SK-N-MC (cell line): ENCODE data around the gene KRTAP10-7.

Source experiments
- EZH2 ChIP-seq: fragments of 200-600 bp; sonication (generic); IDR thresholded peaks from one replicate; pipeline ENCODE4 v1.6.1; 2017; ENCODE audit warnings: antibody characterized with exemption
- POLR2AphosphoS5 ChIP-seq: IDR thresholded peaks from 2 replicates; pipeline ENCODE4 v1.6.1; 2012; ENCODE audit warnings: mild to moderate bottlenecking, low read depth, low read length, borderline replicate concordance

DNA sequence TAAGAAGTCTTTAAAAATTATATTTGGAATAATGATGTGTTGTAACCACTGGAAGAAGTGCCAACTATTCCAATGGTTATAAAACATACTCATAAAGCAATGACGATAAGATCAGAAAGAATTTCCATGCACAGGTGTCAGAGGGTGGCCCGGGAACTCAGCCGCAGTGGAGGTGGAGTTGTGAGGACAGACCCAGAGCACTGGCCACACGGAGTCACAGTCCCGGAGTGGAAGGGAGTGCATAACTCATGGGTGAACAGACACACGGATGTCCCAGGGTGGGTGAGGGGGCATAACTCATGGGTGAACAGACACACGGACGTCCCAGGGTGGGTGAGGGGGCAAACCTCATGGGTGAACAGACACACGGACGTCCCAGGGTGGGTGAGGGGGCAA is 24.4 kb upstream of the KRTAP10-7 start:
- no peak for TF ChIP-seq POLR2AphosphoS5
- no peak for TF ChIP-seq EZH2
